Right lobe of liver (tissue), 4 donors: ENCODE measurements around the gene DPP6.

ENCODE experiments used
- CTCF ChIP-seq, 4 donors: fragments of 200-600 bp in 3 of 4; fragments of 450-650 bp in 1 of 4; IDR thresholded peaks; one replicate each; pipeline versions ENCODE4 v1.5.1 to v1.8.0; 2016 to 2022; ENCODE audit warnings: antibody characterized with exemption in 4 of 4, mild to moderate bottlenecking in 2 of 4
- POLR2A ChIP-seq: fragments of 450-650 bp; IDR thresholded peaks from one replicate; pipeline ENCODE4 v1.6.1; 2017; ENCODE audit warnings: antibody characterized with exemption, mild to moderate bottlenecking
- donor health status: DM: no; HTN: no; CAD: no.
- donor health status: DM: no; HTN: no; CAD: no.
- donor health status: DM: no; HTN: yes; CAD: no.

GRCh38 chr7:154905146-154905545, 852.9 kb downstream of the DPP6 start:
- TF ChIP-seq POLR2A (no peak), CTCF (IDR thresholded peaks at IDR 0.05) (no peak)
